GM21717 (cell line): ENCODE data around the gene MAPK12.
A peak's percentile ranks its signal among the peaks of the same experiment; 100 is the strongest.

Source experiments
- ATAC-seq: cut with Tn5 transposase; IDR thresholded peaks from one replicate; pipeline ENCODE4 v1.9.1; 2021; ENCODE audit warnings: mild to moderate bottlenecking, moderate library complexity; ENCODE audit not compliant: unreplicated experiment

MAPK12 gene

GRCh38 chr22:50253046-50253915, 8.2 kb downstream of the MAPK12 start:
- no peak for ATAC-seq

- ATAC-seq, result no peak
Observed at GRCh38 chr22:50252082-50253045, 9.1 kb downstream of the MAPK12 start.

GRCh38 chr22:50251477-50252081, 9.9 kb downstream of the MAPK12 start:
- no peak for ATAC-seq

- ATAC-seq, result peak; percentile 32
Observed at GRCh38 chr22:50250555-50251476, 10.7 kb downstream of the MAPK12 start, which contains the start of gene HDAC10. Gene HDAC10 (minus strand): TSS chr22:50251265. CDS start chr22:50251032, 233 bp downstream.

- no peak for ATAC-seq
Observed at GRCh38 chr22:50250249-50250554, 11.3 kb downstream of the MAPK12 start.

- no peak for ATAC-seq
Observed at GRCh38 chr22:50249341-50250248, 11.9 kb downstream of the MAPK12 start.

- ATAC-seq, result no peak
Observed at GRCh38 chr22:50248196-50249081, 13.0 kb downstream of the MAPK12 start.

GRCh38 chr22:50247748-50248147, 13.7 kb downstream of the MAPK12 start:
- no peak for ATAC-seq

GRCh38 chr22:50246242-50247175, 15.0 kb downstream of the MAPK12 start:
- no peak for ATAC-seq

GRCh38 chr22:50245214-50246072, 16.0 kb downstream of the MAPK12 start:
- ATAC-seq, result no peak

GRCh38 chr22:50244420-50245213, 16.9 kb downstream of the MAPK12 start, which contains the start of gene TUBGCP6:
Gene TUBGCP6 (minus strand): TSS chr22:50245023. CDS start chr22:50244459, 564 bp downstream.
- peak; percentile 45 for ATAC-seq

- ATAC-seq, result no peak
Observed at GRCh38 chr22:50243685-50244419, 17.6 kb downstream of the MAPK12 start.

- ATAC-seq, result no peak
Observed at GRCh38 chr22:50242406-50242949, 19.0 kb downstream of the MAPK12 start.

GRCh38 chr22:50238755-50239154, 22.7 kb downstream of the MAPK12 start:
- ATAC-seq, result no peak
